GM19324 (cell line): ENCODE measurements around the gene VAMP5.
"Not testable (repeated sequence)": the region's sequence is repeated elsewhere in the genome, so short reads cannot be mapped to it uniquely, and the experiment has no call there.

Source experiments
- ATAC-seq: cut with Tn5 transposase; IDR thresholded peaks from one replicate; pipeline ENCODE4 v1.9.1; 2021; ENCODE audit warnings: mild to moderate bottlenecking, moderate library complexity; ENCODE audit not compliant: unreplicated experiment, low FRiP score

VAMP5 gene

GRCh38 chr2:85584354-85584856 lies at the start of gene VAMP5:
TSS of gene VAMP5 (plus strand) at chr2:85584431. CDS start at chr2:85584491, 60 bp downstream.
- ATAC-seq = peak; percentile 60

- ATAC-seq = no peak
These were observed 49.4 kb upstream of the VAMP5 start for GRCh38 chr2:85534881-85535280.

GRCh38 chr2:85536479-85536878 lies 47.8 kb upstream of the VAMP5 start:
- no peak for ATAC-seq

- no peak for ATAC-seq
These were observed 46.4 kb upstream of the VAMP5 start for GRCh38 chr2:85537600-85538506.

- peak; percentile 84 for ATAC-seq
These were observed 45.5 kb upstream of the VAMP5 start, which contains the start of gene MAT2A for GRCh38 chr2:85538507-85539360. TSS of gene MAT2A (plus strand) at chr2:85539168. CDS start at chr2:85539288, 120 bp downstream.

GRCh38 chr2:85539361-85540132 lies 44.7 kb upstream of the VAMP5 start:
- ATAC-seq = peak; percentile 45

- no peak for ATAC-seq
These were observed 44.0 kb upstream of the VAMP5 start for GRCh38 chr2:85540133-85540648.

- no peak for ATAC-seq
These were observed 43.0 kb upstream of the VAMP5 start for GRCh38 chr2:85541262-85541661.

GRCh38 chr2:85541753-85542457 lies 42.3 kb upstream of the VAMP5 start:
- no peak for ATAC-seq

- ATAC-seq = no peak
These were observed 41.5 kb upstream of the VAMP5 start for GRCh38 chr2:85542777-85543176.

- not testable (repeated sequence) for ATAC-seq
These were observed 40.0 kb upstream of the VAMP5 start for GRCh38 chr2:85544254-85544691.

GRCh38 chr2:85544915-85545779 lies 39.1 kb upstream of the VAMP5 start:
- ATAC-seq = not testable (repeated sequence)

- ATAC-seq = no peak
These were observed 38.4 kb upstream of the VAMP5 start for GRCh38 chr2:85545780-85546240.

GRCh38 chr2:85547089-85547858 lies 37.0 kb upstream of the VAMP5 start:
- no peak for ATAC-seq

GRCh38 chr2:85547859-85548607 lies 36.2 kb upstream of the VAMP5 start:
- ATAC-seq = no peak

GRCh38 chr2:85548608-85548900 lies 35.7 kb upstream of the VAMP5 start:
- no peak for ATAC-seq

GRCh38 chr2:85549095-85549494 lies 35.1 kb upstream of the VAMP5 start:
- ATAC-seq = no peak
